Measurements from ENCODE around the gene NMB. TPM values are rescaled to one million over a fixed set of nuclear protein-coding genes. Genes with fewer than 3 reads are reported as not detected.

NMB gene
- total and polyA plus RNA-seq, 2 of the 13 experiments (the other 11 are each of a cell fraction or from before 2014, with no cell fraction given) = 10.4 to 25.4 TPM

- TF ChIP-seq MIXL1 (CRISPR knock-in tag; IDR thresholded peaks at IDR 0.05) (no peak), NONO (IDR thresholded peaks at IDR 0.05) (no peak), NONO (CRISPR knock-in tag; conservative IDR thresholded peaks at IDR 0.05) (peak; percentile 84; the same call in 1 of the 2 replicates), GTF3A (CRISPR knock-in tag; conservative IDR thresholded peaks at IDR 0.05) (no peak), ZNF773 (CRISPR knock-in tag; IDR thresholded peaks at IDR 0.05; ENCODE audit: borderline replicate concordance) (0 out of 2 replicates have a peak, but pooled peaks have one; percentile 40), ZNF574 (CRISPR knock-in tag; IDR thresholded peaks at IDR 0.05) (peak; percentile 69), ZBTB20 (CRISPR knock-in tag; IDR thresholded peaks at IDR 0.05; ENCODE audit: borderline replicate concordance, low read depth) (no peak), ZNF776 (CRISPR knock-in tag; IDR thresholded peaks at IDR 0.05) (0 out of 2 replicates have a peak, but pooled peaks have one; percentile 37), TMF1 (CRISPR knock-in tag; IDR thresholded peaks at IDR 0.05; ENCODE audit: low read depth) (no peak), ZNF101 (CRISPR knock-in tag; IDR thresholded peaks at IDR 0.05; ENCODE audit: borderline replicate concordance, low read depth) (no peak), ZNF232 (CRISPR knock-in tag; IDR thresholded peaks at IDR 0.05; ENCODE audit: borderline replicate concordance) (peak; percentile 43; the same call in 1 of the 2 replicates), ZNF44 (CRISPR knock-in tag; IDR thresholded peaks at IDR 0.05) (no peak), TCF12 (IDR thresholded peaks at IDR 0.05) (no peak), TCF12 (CRISPR knock-in tag; IDR thresholded peaks at IDR 0.05) (no peak), ZFP36 (IDR thresholded peaks at IDR 0.05; ENCODE audit: borderline replicate concordance, low read depth, low read length, partially characterized antibody) (no peak), ZNF724P (CRISPR knock-in tag; IDR thresholded peaks at IDR 0.05; ENCODE audit: borderline replicate concordance) (no peak), TBX3 (IDR thresholded peaks at IDR 0.05; ENCODE audit: borderline replicate concordance) (no peak), HOXA3 (CRISPR knock-in tag; IDR thresholded peaks at IDR 0.05) (peak; percentile 58), STAT5B (CRISPR knock-in tag; IDR thresholded peaks at IDR 0.05) (no peak), HHEX (CRISPR knock-in tag; IDR thresholded peaks at IDR 0.05) (no peak), ZNF136 (CRISPR knock-in tag; IDR thresholded peaks at IDR 0.05; ENCODE audit: low read depth) (no peak), ZNF180 (CRISPR knock-in tag; IDR thresholded peaks at IDR 0.05; ENCODE audit: borderline replicate concordance, low read depth) (no peak)
- TF ChIP-seq, protein P1, sequence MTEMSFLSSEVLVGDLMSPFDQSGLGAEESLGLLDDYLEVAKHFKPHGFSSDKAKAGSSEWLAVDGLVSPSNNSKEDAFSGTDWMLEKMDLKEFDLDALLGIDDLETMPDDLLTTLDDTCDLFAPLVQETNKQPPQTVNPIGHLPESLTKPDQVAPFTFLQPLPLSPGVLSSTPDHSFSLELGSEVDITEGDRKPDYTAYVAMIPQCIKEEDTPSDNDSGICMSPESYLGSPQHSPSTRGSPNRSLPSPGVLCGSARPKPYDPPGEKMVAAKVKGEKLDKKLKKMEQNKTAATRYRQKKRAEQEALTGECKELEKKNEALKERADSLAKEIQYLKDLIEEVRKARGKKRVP (CRISPR knock-in tag; IDR thresholded peaks at IDR 0.05) = 0 out of 4 replicates have a peak, but pooled peaks of 1 of the 2 experiments have one; percentile 25
- TF ChIP-seq, protein P2, sequence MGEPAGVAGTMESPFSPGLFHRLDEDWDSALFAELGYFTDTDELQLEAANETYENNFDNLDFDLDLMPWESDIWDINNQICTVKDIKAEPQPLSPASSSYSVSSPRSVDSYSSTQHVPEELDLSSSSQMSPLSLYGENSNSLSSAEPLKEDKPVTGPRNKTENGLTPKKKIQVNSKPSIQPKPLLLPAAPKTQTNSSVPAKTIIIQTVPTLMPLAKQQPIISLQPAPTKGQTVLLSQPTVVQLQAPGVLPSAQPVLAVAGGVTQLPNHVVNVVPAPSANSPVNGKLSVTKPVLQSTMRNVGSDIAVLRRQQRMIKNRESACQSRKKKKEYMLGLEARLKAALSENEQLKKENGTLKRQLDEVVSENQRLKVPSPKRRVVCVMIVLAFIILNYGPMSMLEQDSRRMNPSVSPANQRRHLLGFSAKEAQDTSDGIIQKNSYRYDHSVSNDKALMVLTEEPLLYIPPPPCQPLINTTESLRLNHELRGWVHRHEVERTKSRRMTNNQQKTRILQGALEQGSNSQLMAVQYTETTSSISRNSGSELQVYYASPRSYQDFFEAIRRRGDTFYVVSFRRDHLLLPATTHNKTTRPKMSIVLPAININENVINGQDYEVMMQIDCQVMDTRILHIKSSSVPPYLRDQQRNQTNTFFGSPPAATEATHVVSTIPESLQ (CRISPR knock-in tag; conservative IDR thresholded peaks at IDR 0.05) = no peak
- TF ChIP-seq, protein P3, sequence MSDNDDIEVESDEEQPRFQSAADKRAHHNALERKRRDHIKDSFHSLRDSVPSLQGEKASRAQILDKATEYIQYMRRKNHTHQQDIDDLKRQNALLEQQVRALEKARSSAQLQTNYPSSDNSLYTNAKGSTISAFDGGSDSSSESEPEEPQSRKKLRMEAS (IDR thresholded peaks at IDR 0.05) = no peak; the same call in none of the 2 replicates
Observed at GRCh38 chr15:84633311-84634227, 24.4 kb downstream of the NMB start (continued).
